Activated naive CD8-positive, alpha-beta T cell (primary cell): ENCODE results near the gene ZFYVE9.

Source experiments
- H3K27ac Mint-ChIP-seq: one replicate; pipeline ENCODE4 v1.8.0; 2021; ENCODE audit warnings: mixed read lengths
- H3K27me3 Mint-ChIP-seq: one replicate; pipeline ENCODE4 v1.8.0; 2021; ENCODE audit warnings: mixed read lengths
- H3K36me3 Mint-ChIP-seq: one replicate; pipeline ENCODE4 v1.8.0; 2021; ENCODE audit warnings: mixed read lengths
- H3K4me1 Mint-ChIP-seq: one replicate; pipeline ENCODE4 v1.8.0; 2021; ENCODE audit warnings: low read depth, mixed read lengths
- H3K4me3 Mint-ChIP-seq: one replicate; pipeline ENCODE4 v1.8.0; 2021; ENCODE audit warnings: mild to moderate bottlenecking, mixed read lengths
- H3K9me3 Mint-ChIP-seq: one replicate; pipeline ENCODE4 v1.8.0; 2021; ENCODE audit warnings: low read depth, mixed read lengths

ZFYVE9 gene

DNA sequence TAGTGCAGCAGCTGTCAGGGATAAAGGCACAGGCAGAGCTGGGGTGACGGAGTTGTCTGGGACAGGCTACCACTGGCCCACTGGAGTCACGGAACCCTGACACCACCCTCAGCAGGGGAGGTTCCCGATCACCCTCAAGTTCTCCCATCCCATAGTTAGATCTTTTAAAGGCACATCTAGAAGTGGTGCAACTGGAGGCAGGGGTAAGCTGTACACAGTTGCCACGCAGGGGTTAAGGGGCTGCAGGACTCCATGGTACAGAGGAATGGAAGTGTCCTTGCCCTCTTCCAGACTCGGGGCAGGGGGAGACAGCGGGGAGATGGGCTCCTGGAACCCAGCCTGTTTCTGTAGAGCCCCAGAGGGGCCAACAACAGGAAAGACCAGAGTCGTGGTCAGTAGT, 210.8 kb downstream of the ZFYVE9 start:
- no peak overlapping the region for H3K4me3 Mint-ChIP-seq
- H3K36me3 Mint-ChIP-seq: peaks cover 3% of the 10 kb centered on the region
- H3K9me3 Mint-ChIP-seq: no peaks in the 10 kb centered on the region
- H3K27ac Mint-ChIP-seq: peak overlapping the region; percentile 58
- H3K27me3 Mint-ChIP-seq: no peaks in the 10 kb centered on the region
- peaks cover 2% of the 10 kb centered on the region for H3K4me1 Mint-ChIP-seq

- peaks cover 3% of the 10 kb centered on the region for H3K36me3 Mint-ChIP-seq
- no peaks in the 10 kb centered on the region for H3K4me1 Mint-ChIP-seq
- no peaks in the 10 kb centered on the region for H3K27me3 Mint-ChIP-seq
- no peak overlapping the region for H3K27ac Mint-ChIP-seq
- no peaks in the 10 kb centered on the region for H3K9me3 Mint-ChIP-seq
- H3K4me3 Mint-ChIP-seq: no peak overlapping the region
These were observed 213.5 kb downstream of the ZFYVE9 start for GRCh38 chr1:52355436-52355835.

- H3K27me3 Mint-ChIP-seq: no peaks in the 10 kb centered on the region
- H3K4me3 Mint-ChIP-seq: no peak overlapping the region
- H3K4me1 Mint-ChIP-seq: no peaks in the 10 kb centered on the region
- H3K36me3 Mint-ChIP-seq: peaks cover 3% of the 10 kb centered on the region
- no peak overlapping the region for H3K27ac Mint-ChIP-seq
- H3K9me3 Mint-ChIP-seq: no peaks in the 10 kb centered on the region
These were observed 214.1 kb downstream of the ZFYVE9 start for GRCh38 chr1:52355847-52356505.

- Mint-ChIP-seq H3K9me3 (no peaks in the 10 kb centered on the region), H3K27ac (no peak overlapping the region), H3K27me3 (no peaks in the 10 kb centered on the region), H3K36me3 (peaks cover 5% of the 10 kb centered on the region), H3K4me1 (peaks cover 4% of the 10 kb centered on the region), H3K4me3 (no peak overlapping the region)
These were observed 215.0 kb downstream of the ZFYVE9 start for GRCh38 chr1:52356818-52357355.

DNA sequence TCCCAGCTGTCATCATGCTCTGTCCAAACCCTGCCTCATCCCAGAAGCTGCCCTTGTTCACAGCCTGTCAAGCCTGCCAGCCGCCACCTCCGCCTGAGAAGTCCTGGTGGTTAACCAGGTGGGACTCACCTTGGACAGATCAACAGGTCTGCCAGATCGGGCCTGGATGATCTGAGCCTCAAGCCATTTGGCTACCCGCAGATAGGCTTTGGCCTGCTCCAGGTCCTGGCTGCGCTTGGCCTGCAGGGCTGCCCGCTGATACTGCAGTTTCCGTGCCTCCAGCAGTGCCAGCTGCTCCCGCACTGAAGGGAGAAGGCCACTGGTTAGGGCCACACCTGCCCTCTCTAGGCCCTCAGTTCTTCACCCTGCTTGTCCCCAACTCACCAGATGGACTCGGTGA, 215.5 kb downstream of the ZFYVE9 start:
- H3K4me1 Mint-ChIP-seq: peaks cover 4% of the 10 kb centered on the region
- H3K27ac Mint-ChIP-seq: no peak overlapping the region
- no peaks in the 10 kb centered on the region for H3K27me3 Mint-ChIP-seq
- no peak overlapping the region for H3K4me3 Mint-ChIP-seq
- H3K9me3 Mint-ChIP-seq: no peaks in the 10 kb centered on the region
- H3K36me3 Mint-ChIP-seq: peaks cover 5% of the 10 kb centered on the region

- Mint-ChIP-seq H3K27ac (peak overlapping the region; percentile 46), H3K27me3 (no peaks in the 10 kb centered on the region), H3K4me1 (peaks cover 12% of the 10 kb centered on the region), H3K36me3 (peaks cover 5% of the 10 kb centered on the region), H3K9me3 (no peaks in the 10 kb centered on the region), H3K4me3 (no peak overlapping the region)
These were observed 217.1 kb downstream of the ZFYVE9 start for GRCh38 chr1:52358851-52359497.

DNA sequence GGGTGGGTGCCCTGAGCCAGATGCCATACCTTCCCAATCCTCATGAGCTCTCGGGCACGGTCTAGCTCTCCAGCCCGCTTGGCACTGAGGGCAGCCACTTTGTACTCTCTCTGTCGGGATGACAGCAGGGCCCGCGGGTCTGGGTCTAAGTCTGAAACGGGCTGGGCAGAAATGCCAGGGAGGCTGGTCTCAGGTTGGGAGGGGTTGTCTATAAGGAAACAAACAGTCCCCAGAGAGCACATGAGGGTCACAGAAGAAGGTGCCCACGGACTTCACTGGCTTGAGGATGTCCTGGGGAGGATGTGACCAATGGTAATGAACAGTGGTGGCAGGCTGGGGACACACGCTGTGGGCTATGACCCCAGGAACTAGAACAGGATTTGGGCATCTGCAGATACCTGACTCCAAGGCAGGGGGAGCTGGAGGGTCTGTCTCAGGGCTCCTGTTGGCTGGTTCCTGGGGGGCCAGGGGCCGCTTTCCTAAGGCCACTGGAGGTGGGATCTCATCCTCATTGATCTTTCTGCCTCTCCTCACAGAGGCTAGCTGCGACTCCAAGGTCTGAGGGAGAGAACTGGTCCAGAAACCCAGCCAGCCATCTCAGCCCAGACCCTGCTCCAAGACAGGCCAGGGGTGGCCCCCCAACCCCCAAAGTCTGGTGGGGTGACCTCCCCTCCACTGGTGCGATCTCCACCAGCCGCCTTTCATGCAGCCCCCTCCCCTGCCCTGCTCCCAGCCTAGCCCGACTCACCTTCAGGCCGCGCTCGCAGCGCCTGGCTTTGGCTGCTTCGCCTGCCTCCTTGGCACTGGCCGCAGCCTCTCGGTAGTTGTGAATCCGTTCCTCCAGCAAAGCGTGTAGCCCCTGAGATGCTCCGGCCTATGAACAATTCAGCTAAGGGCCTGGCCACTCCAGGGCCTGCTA, 218.0 kb downstream of the ZFYVE9 start:
- Mint-ChIP-seq H3K4me1 (peaks cover 21% of the 10 kb centered on the region), H3K9me3 (no peaks in the 10 kb centered on the region), H3K4me3 (no peak overlapping the region), H3K27me3 (no peaks in the 10 kb centered on the region), H3K27ac (no peak overlapping the region), H3K36me3 (peaks cover 5% of the 10 kb centered on the region)

DNA sequence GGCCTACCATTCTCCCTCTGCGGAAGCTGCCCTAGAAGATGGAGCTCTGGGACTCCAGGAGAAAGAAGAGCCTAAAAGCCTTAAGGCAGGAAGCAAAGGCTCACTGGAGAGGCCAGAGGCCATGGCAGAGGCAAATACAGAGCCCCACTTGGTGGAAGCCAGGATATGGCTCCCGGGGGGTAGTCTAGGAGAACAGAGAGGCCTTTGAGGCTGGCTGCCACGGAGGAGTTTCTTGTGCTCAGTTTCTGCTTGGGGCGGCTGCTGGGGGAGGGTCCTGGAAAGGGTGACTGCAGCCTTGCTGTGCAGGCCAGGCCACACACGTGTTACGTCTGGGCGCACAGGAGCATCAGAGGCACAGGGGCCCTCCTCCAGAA, 218.7 kb downstream of the ZFYVE9 start:
- H3K36me3 Mint-ChIP-seq: peaks cover 5% of the 10 kb centered on the region
- H3K27ac Mint-ChIP-seq: no peak overlapping the region
- H3K4me1 Mint-ChIP-seq: peaks cover 27% of the 10 kb centered on the region
- no peaks in the 10 kb centered on the region for H3K9me3 Mint-ChIP-seq
- H3K4me3 Mint-ChIP-seq: no peak overlapping the region
- H3K27me3 Mint-ChIP-seq: no peaks in the 10 kb centered on the region

GRCh38 chr1:52364235-52364839, 222.4 kb downstream of the ZFYVE9 start:
- H3K27me3 Mint-ChIP-seq: no peaks in the 10 kb centered on the region
- H3K36me3 Mint-ChIP-seq: peaks cover 2% of the 10 kb centered on the region
- H3K9me3 Mint-ChIP-seq: no peaks in the 10 kb centered on the region
- H3K4me3 Mint-ChIP-seq: peak overlapping the region; percentile 97
- peak overlapping the region; percentile 79 for H3K27ac Mint-ChIP-seq
- H3K4me1 Mint-ChIP-seq: peaks cover 50% of the 10 kb centered on the region

DNA sequence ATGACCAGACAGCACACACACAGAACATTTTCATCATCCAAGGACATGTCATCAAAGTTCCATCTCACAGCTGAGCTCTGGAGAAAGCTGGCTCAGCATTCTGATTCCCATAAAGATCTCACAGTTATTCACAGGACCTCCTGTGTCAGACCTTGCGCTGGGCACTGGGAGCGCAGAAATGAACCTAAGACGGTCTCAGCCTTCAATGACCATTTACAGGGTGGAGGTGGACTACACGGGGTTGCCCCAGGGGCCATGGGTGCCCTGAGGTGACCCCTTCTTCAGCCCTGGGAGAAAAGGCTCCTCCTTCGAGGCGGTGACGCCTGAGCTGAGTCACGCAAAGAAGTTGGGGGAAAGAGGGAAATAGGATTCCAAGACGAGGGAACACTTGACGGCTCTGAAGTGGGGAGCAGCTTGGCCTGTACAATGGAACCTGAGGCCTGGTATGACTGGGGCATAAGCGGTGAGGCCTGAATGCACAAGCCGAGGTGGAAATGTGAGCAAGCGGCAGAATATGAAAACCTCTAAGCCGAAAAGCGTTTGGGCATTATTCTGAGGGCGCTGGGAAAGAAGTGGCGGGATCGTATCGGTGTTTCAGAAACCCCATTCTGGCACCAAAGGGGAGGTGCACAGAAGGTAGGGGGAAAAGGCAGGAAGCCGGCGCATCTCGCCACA, 223.3 kb downstream of the ZFYVE9 start:
- peak overlapping the region; percentile 97 for H3K4me3 Mint-ChIP-seq
- H3K9me3 Mint-ChIP-seq: no peaks in the 10 kb centered on the region
- peaks cover 2% of the 10 kb centered on the region for H3K36me3 Mint-ChIP-seq
- H3K27me3 Mint-ChIP-seq: no peaks in the 10 kb centered on the region
- peak overlapping the region; percentile 92 for H3K27ac Mint-ChIP-seq
- peaks cover 52% of the 10 kb centered on the region for H3K4me1 Mint-ChIP-seq

DNA sequence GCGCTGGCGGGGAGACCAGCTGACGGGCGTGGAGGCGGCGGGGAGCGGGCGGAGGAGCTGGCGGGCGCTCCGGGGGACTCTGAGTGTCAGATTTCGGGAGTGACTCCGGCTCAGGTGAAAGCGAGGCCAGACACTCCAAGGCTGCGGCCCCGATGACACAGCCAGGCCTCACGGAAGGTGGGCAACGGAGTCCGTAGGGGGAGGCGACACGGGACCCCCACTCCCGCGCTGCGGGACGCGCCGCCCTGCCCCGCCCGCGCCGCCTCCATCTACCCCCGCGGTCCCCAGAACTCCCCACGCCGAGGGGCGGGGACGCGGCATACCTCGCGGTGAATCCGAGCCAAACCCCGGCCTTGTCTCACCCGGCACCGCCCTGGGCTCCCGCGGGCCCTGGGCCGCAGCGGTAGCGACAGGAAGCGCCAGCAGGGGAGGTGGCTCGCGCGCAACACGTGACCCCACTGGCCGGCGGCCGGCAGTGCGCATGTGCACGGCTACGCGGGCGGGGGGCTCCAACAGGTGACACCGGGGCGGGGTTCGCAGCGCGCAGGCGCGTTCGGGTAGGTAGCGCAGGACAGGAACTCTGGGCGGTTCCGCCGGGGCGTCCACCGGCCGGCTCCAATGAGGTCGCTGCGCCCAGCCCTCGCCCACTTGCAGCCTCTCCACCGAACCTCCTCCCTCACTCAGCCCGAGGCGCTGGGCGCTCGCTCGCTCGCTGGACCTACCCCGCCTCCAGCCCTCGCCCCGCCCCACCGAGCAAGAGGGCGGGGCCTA, 224.0 kb downstream of the ZFYVE9 start, which contains the start of gene CC2D1B:
Gene CC2D1B, minus strand, starts transcription at position 460 of the 771 bp plus-strand sequence. CDS start 1,585 bp downstream, outside the sequence.
- Mint-ChIP-seq H3K36me3 (peaks cover 2% of the 10 kb centered on the region), H3K9me3 (no peaks in the 10 kb centered on the region), H3K4me1 (peaks cover 52% of the 10 kb centered on the region), H3K4me3 (peak within 1 kb of the TSS; percentile 97), H3K27ac (peak within 1 kb of the TSS; percentile 92), H3K27me3 (no peaks in the 10 kb centered on the region)

DNA sequence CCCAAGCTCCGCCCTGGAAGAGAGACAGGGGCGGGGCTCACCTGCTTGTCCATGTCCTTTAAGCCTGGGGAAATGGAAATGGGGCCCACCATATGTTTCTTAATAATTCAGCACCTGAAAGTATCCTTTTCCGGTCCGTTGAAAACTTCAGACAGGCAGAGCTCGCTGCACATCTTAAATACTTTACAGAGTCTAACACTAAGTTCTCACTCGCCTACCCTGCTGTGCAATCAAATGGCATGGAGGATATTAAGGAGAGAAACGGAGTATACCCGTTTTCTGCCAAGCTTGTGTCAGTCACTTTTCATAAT, 224.6 kb downstream of the ZFYVE9 start:
- Mint-ChIP-seq H3K27ac (peak overlapping the region; percentile 70), H3K4me3 (peak overlapping the region; percentile 97), H3K27me3 (no peaks in the 10 kb centered on the region), H3K4me1 (peaks cover 51% of the 10 kb centered on the region), H3K36me3 (peaks cover 2% of the 10 kb centered on the region), H3K9me3 (no peaks in the 10 kb centered on the region)

DNA sequence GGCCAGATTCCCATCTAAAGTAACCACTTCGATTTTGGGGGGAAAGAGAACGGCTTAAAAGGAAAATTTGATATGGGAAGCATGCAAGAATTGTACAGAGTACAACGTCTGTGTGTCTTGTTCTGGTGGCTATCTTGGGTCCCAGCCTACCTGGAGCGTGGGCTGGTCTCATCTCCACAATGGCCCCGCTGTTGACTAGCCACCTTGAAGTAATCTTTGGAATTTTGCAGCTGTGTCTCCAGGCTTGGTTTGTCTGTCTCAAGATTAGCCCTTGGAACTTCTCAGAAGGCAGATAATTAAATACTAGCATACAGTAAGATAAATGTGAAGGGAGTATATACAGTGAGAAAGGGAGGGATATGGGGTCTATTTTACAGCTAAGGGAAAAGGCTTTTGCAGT, 225.4 kb downstream of the ZFYVE9 start:
- Mint-ChIP-seq H3K27me3 (no peaks in the 10 kb centered on the region), H3K4me1 (peaks cover 48% of the 10 kb centered on the region), H3K27ac (no peak overlapping the region), H3K4me3 (peak overlapping the region; percentile 56), H3K9me3 (no peaks in the 10 kb centered on the region), H3K36me3 (no peaks in the 10 kb centered on the region)
